Sciatic nerve (tissue), 2 donors: ENCODE measurements around the gene TRAF4. TPM values are rescaled to one million over a fixed set of nuclear protein-coding genes. Genes with fewer than 3 reads are reported as not detected.

Source experiments
- ATAC-seq: fragments of 200-7000 bp; cut with Tn5 transposase; one replicate; pipeline ENCODE4 v1.9.1; 2020; ENCODE audit warnings: mild to moderate bottlenecking, moderate library complexity
- DNase-seq: peaks from one replicate; pipeline ENCODE4 v3.0.0-alpha.2; 2020; ENCODE audit warnings: low spot score
- intact Hi-C: fragments of 100-400 bp; cut with DNase I; formaldehyde crosslinking; loops from one replicate; pipeline ENCODE4 v1.14.2; 2022
- total RNA-seq: library from RNA; stranded (reverse); fragmentation: NEBNext Ultra II Directional; extraction: Animal tissue kit (Norgen Biotek cat#: 25700); gene quantifications from one replicate; pipeline ENCODE4 v1.2.1, GENCODE V29; 2021
- donor health status: DM: no; HTN: no; CAD: no.
- donor health status: DM: no; HTN: no; CAD: no.

TRAF4 gene
- 39.2 TPM for total RNA-seq

GRCh38 chr17:28743243-28744103 lies at the start of gene TRAF4:
Gene TRAF4, plus strand, starts transcription at chr17:28744011. Its CDS starts 102 bp downstream, at chr17:28744113.
- intact Hi-C loops = no loop called here
- peak; percentile 80 for ATAC-seq

GRCh38 chr17:28698253-28698941 lies 45.4 kb upstream of the TRAF4 start:
- intact Hi-C loops = no loop called here
- ATAC-seq (no peak), DNase-seq (no peak)

More at GRCh38 chr17:28743243-28744103, at the start of gene TRAF4:
- peak; percentile 90 for DNase-seq

- ATAC-seq = no peak
- no peak for DNase-seq
- intact Hi-C loops = no loop called here
Measured at GRCh38 chr17:28700278-28700677, 43.5 kb upstream of the TRAF4 start.

GRCh38 chr17:28700830-28701492 lies 42.9 kb upstream of the TRAF4 start:
- intact Hi-C loops = no loop called here
- DNase-seq (no peak), ATAC-seq (peak; percentile 10)

GRCh38 chr17:28702026-28702751 lies 41.6 kb upstream of the TRAF4 start:
- ATAC-seq = no peak
- DNase-seq = no peak
- intact Hi-C loops = no loop called here

GRCh38 chr17:28702752-28703150 lies 41.1 kb upstream of the TRAF4 start:
- no peak for ATAC-seq
- DNase-seq = no peak
- intact Hi-C loops = no loop called here

GRCh38 chr17:28703552-28704218 lies 40.1 kb upstream of the TRAF4 start:
- DNase-seq (no peak), ATAC-seq (no peak)
- intact Hi-C loops = no loop called here

GRCh38 chr17:28704219-28704858 lies 39.5 kb upstream of the TRAF4 start:
- ATAC-seq (no peak), DNase-seq (no peak)
- intact Hi-C loops = no loop called here

- intact Hi-C loops = no loop called here
- ATAC-seq = no peak
- no peak for DNase-seq
Measured at GRCh38 chr17:28705074-28705659, 38.6 kb upstream of the TRAF4 start.

GRCh38 chr17:28705728-28706334 lies 38.0 kb upstream of the TRAF4 start:
- no peak for DNase-seq
- ATAC-seq = no peak
- intact Hi-C loops = no loop called here

- intact Hi-C loops = no loop called here
- ATAC-seq (no peak), DNase-seq (no peak)
Measured at GRCh38 chr17:28706471-28707338, 37.1 kb upstream of the TRAF4 start.

GRCh38 chr17:28707339-28707720 lies 36.5 kb upstream of the TRAF4 start:
- ATAC-seq (no peak), DNase-seq (no peak)
- intact Hi-C loops = no loop called here

- ATAC-seq (peak; percentile 94), DNase-seq (peak; percentile 95)
- intact Hi-C loops = no loop called here
Measured at GRCh38 chr17:28710861-28711722, 32.7 kb upstream of the TRAF4 start.

- intact Hi-C loops = no loop called here
- ATAC-seq (peak; percentile 44), DNase-seq (no peak)
Measured at GRCh38 chr17:28711723-28712031, 32.1 kb upstream of the TRAF4 start, which contains the start of gene PROCA1. Gene PROCA1, minus strand, starts transcription at chr17:28711888. Its CDS starts 228 bp downstream, at chr17:28711660.

GRCh38 chr17:28712032-28712704 lies 31.6 kb upstream of the TRAF4 start:
- intact Hi-C loops = no loop called here
- peak; percentile 80 for DNase-seq

More at GRCh38 chr17:28712032-28712704, 31.6 kb upstream of the TRAF4 start:
- ATAC-seq = peak; percentile 14
